Nephron (organoid): ENCODE results near the gene TMEM144.
"Not testable (repeated sequence)": the region's sequence is repeated elsewhere in the genome, so short reads cannot be mapped to it uniquely, and the experiment has no call there.

ENCODE experiments used
- H3K27ac Mint-ChIP-seq, 3 experiments: 2 replicates each; pipeline ENCODE4 v1.8.0; 2020; ENCODE audit warnings: mixed read lengths in 3 of 3, mild to moderate bottlenecking in 2 of 3, moderate library complexity in 1 of 3
- H3K27me3 Mint-ChIP-seq: 2 replicates; pipeline ENCODE4 v1.8.0; 2021; ENCODE audit warnings: low read depth, mild to moderate bottlenecking, moderate library complexity, mixed read lengths
- H3K36me3 Mint-ChIP-seq: 2 replicates; pipeline ENCODE4 v1.8.0; 2020; ENCODE audit warnings: low read depth, mixed read lengths
- H3K4me1 Mint-ChIP-seq: 2 replicates; pipeline ENCODE4 v1.8.0; 2020; ENCODE audit warnings: mixed read lengths
- H3K4me3 Mint-ChIP-seq, 3 experiments: 2 replicates each; pipeline ENCODE4 v1.8.0; 2020; ENCODE audit warnings: mild to moderate bottlenecking in 3 of 3, mixed read lengths in 3 of 3, moderate library complexity in 2 of 3
- H3K9me3 Mint-ChIP-seq: 2 replicates; pipeline ENCODE4 v1.8.0; 2020; ENCODE audit warnings: mixed read lengths
- TF ChIP-seq, protein P1 (sequence below), 3 experiments: fragments of 200-600 bp; sonication (generic); IDR thresholded peaks; one replicate each; pipeline ENCODE4 v1.5.0; 2021; ENCODE audit warnings: antibody characterized with exemption in 3 of 3; ENCODE audit not compliant: unreplicated experiment in 3 of 3

The TMEM144 gene

GRCh38 chr4:158268553-158268952, 58.3 kb downstream of the TMEM144 start:
- Mint-ChIP-seq H3K4me3 (no peak overlapping the region), H3K4me1 (no peaks in the 10 kb centered on the region)

DNA sequence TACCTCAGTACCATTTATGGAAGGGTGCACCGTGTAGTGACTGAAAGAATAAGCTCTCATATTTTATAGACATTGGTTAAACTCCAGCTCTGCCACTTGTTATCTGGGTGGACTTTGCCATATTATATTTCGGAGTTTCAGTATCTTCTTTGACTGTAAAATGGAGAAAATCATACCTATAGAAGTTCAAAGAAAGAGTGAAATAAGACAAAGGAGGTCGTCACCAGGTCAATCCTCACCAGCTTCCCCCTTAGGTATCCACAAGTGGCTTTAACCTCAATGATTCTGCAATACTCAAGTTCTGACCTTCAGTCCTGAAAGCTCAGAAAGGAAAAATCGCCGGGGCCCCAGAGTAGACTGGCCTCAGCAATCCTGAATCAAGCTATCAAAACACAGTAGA, 64.3 kb downstream of the TMEM144 start:
- Mint-ChIP-seq H3K27ac (no peak overlapping the region), H3K4me1 (no peaks in the 10 kb centered on the region), H3K4me3 (no peak overlapping the region), H3K36me3 (no peaks in the 10 kb centered on the region), H3K27me3 (peaks cover 6% of the 10 kb centered on the region), H3K9me3 (no peaks in the 10 kb centered on the region)
- TF ChIP-seq, protein P1, sequence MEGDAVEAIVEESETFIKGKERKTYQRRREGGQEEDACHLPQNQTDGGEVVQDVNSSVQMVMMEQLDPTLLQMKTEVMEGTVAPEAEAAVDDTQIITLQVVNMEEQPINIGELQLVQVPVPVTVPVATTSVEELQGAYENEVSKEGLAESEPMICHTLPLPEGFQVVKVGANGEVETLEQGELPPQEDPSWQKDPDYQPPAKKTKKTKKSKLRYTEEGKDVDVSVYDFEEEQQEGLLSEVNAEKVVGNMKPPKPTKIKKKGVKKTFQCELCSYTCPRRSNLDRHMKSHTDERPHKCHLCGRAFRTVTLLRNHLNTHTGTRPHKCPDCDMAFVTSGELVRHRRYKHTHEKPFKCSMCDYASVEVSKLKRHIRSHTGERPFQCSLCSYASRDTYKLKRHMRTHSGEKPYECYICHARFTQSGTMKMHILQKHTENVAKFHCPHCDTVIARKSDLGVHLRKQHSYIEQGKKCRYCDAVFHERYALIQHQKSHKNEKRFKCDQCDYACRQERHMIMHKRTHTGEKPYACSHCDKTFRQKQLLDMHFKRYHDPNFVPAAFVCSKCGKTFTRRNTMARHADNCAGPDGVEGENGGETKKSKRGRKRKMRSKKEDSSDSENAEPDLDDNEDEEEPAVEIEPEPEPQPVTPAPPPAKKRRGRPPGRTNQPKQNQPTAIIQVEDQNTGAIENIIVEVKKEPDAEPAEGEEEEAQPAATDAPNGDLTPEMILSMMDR (IDR thresholded peaks at IDR 0.05; ENCODE audit: unreplicated experiment in 3 of 3), result no peak

More at GRCh38 chr4:158268553-158268952, 58.3 kb downstream of the TMEM144 start:
- no peaks in the 10 kb centered on the region for H3K27me3 Mint-ChIP-seq
- TF ChIP-seq, protein P1 (IDR thresholded peaks at IDR 0.05; ENCODE audit: unreplicated experiment in 3 of 3), result no peak
- H3K9me3 Mint-ChIP-seq, result no peaks in the 10 kb centered on the region
- no peak overlapping the region for H3K27ac Mint-ChIP-seq
- H3K36me3 Mint-ChIP-seq, result no peaks in the 10 kb centered on the region

DNA sequence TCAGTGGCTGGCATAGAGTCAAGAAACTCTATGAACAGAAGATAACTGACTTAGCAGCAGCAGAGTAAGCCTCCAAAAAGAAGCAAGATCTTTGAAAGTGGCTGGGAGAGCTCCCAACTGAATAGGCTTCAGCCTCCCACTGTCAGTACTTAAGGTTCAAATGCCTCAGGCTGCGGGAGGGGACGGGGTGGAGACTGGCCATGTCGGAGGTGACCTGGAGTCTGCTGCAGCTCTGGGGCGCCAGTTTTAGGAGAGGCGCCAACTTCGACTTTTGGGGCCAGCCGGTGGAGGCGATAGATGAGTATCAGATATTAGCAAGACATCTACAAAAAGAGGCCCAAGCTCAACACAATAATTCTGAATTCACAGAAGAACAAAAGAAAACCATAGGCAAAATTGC, 67.3 kb downstream of the TMEM144 start:
- Mint-ChIP-seq H3K9me3 (no peaks in the 10 kb centered on the region), H3K27me3 (peaks cover 6% of the 10 kb centered on the region), H3K4me1 (no peaks in the 10 kb centered on the region), H3K27ac (no peak overlapping the region), H3K4me3 (no peak overlapping the region), H3K36me3 (no peaks in the 10 kb centered on the region)
- TF ChIP-seq, protein P1 (IDR thresholded peaks at IDR 0.05; ENCODE audit: unreplicated experiment in 3 of 3), result no peak

DNA sequence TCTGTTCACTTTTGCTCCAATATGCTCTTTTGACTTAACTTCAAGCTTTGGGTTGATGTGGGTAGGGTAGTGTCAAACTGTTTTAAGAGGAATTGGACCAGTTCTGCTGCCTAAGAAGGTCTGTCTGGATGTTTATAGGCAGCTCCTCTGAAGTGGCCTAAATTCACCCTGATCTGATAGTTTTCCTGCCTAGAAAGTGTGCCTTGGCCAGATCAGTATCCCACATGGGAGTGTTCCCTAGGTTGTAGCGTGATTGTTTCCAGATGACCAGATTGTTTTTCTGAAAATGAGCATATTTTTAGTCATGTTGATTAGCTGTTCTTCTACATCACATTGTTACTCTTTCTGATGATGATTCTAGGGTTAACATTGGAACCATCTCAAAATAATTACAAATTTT, 68.8 kb downstream of the TMEM144 start:
- H3K27ac Mint-ChIP-seq, H3K9me3 Mint-ChIP-seq, H3K4me1 Mint-ChIP-seq, H3K27me3 Mint-ChIP-seq, H3K36me3 Mint-ChIP-seq, H3K4me3 Mint-ChIP-seq: not testable (repeated sequence)

DNA sequence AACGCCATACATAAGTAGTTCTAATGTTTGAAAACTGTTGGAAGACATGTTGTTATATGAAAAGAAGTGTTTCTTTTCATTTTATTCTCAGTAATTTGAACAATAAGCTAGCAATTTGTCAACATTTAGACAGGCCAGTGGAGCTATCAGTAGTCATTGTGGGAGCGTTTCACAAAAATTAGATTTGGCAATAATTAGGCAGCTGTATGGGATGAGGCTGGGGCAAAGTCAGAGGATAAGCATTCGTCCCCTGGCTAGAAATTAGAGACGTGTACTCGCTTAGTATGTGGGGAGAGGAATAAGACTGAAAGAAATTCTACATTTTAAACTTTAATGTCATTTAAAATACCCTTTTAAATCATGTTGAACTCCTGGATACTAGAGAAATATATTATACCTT, 70.6 kb downstream of the TMEM144 start:
- H3K9me3 Mint-ChIP-seq, result no peaks in the 10 kb centered on the region
- TF ChIP-seq, protein P1 (IDR thresholded peaks at IDR 0.05; ENCODE audit: unreplicated experiment in 3 of 3), result no peak
- H3K4me3 Mint-ChIP-seq, result no peak overlapping the region
- no peaks in the 10 kb centered on the region for H3K4me1 Mint-ChIP-seq
- H3K27me3 Mint-ChIP-seq, result peaks cover 6% of the 10 kb centered on the region
- no peaks in the 10 kb centered on the region for H3K36me3 Mint-ChIP-seq
- no peak overlapping the region for H3K27ac Mint-ChIP-seq

- TF ChIP-seq, protein P1 (IDR thresholded peaks at IDR 0.05; ENCODE audit: unreplicated experiment in 3 of 3), result no peak
- Mint-ChIP-seq H3K9me3 (no peaks in the 10 kb centered on the region), H3K27ac (no peak overlapping the region), H3K27me3 (peaks cover 5% of the 10 kb centered on the region), H3K4me3 (no peak overlapping the region), H3K4me1 (no peaks in the 10 kb centered on the region), H3K36me3 (no peaks in the 10 kb centered on the region)
Observed at GRCh38 chr4:158282252-158282651, 72.0 kb downstream of the TMEM144 start.
